ENCODE results near the gene TBX10.

- TF ChIP-seq POLR2AphosphoS5 (IDR thresholded peaks at IDR 0.05; ENCODE audit: low read depth, low read length) (no peak), CTCF (IDR thresholded peaks at IDR 0.05) (no peak)
Observed at GRCh38 chr11:67662142-67662834, 22.7 kb upstream of the TBX10 start.
